Panc1 (cell line): ENCODE results near the gene MIA2.

Source experiments
- CTCF ChIP-seq: fragments of 450-650 bp; IDR thresholded peaks from 2 replicates; pipeline ENCODE4 v1.5.1; 2017; ENCODE audit warnings: mild to moderate bottlenecking
- POLR2AphosphoS5 ChIP-seq: IDR thresholded peaks from 2 replicates; pipeline ENCODE4 v1.6.1; 2012; ENCODE audit warnings: mild to moderate bottlenecking, low read depth, low read length, moderate library complexity

GRCh38 chr14:39264558-39264957 is 30.8 kb downstream of the MIA2 start:
- no peak for TF ChIP-seq POLR2AphosphoS5
- no peak for TF ChIP-seq CTCF
